ENCODE results near the gene CHMP4A. TPM values are rescaled to one million over a fixed set of nuclear protein-coding genes. Genes with fewer than 3 reads are reported as not detected.

The CHMP4A gene
- total RNA-seq, 1 experiment from 2014 or later, result 32.7 TPM

GRCh38 chr14:24176599-24176998 lies 36.7 kb downstream of the CHMP4A start:
- peaks cover 19% of the 10 kb centered on the region for H3K36me3 Mint-ChIP-seq
- CTCF ChIA-PET, result interaction anchor here (1.5 kb wide), 1 partner anchor 15 kb away, joined by 6 read pairs; the partner anchor contains the start of gene IRF9
- H3K4me3 Mint-ChIP-seq, result no peak overlapping the region
- no peak for ATAC-seq
- H3K27me3 Mint-ChIP-seq (ENCODE audit: low read depth), result no peaks in the 10 kb centered on the region; the same call in 1 of the 2 replicates
- DNase-seq (ENCODE audit: low spot score), result no peak
- TF ChIP-seq MLX (CRISPR knock-in tag; IDR thresholded peaks at IDR 0.05) (no peak), FOXK1 (CRISPR knock-in tag; IDR thresholded peaks at IDR 0.05) (no peak), ETV6 (CRISPR knock-in tag; IDR thresholded peaks at IDR 0.05) (no peak), SMAD3 (CRISPR knock-in tag; IDR thresholded peaks at IDR 0.05; ENCODE audit: borderline replicate concordance) (no peak), ZNF219 (CRISPR knock-in tag; IDR thresholded peaks at IDR 0.05; ENCODE audit: borderline replicate concordance) (no peak), SP1 (CRISPR knock-in tag; conservative IDR thresholded peaks at IDR 0.05) (no peak), CBFB (CRISPR knock-in tag; IDR thresholded peaks at IDR 0.05; ENCODE audit: low read depth) (no peak), NR3C1 (CRISPR knock-in tag; conservative IDR thresholded peaks at IDR 0.05; ENCODE audit: low read depth) (no peak)
- TF ChIP-seq, protein P1, sequence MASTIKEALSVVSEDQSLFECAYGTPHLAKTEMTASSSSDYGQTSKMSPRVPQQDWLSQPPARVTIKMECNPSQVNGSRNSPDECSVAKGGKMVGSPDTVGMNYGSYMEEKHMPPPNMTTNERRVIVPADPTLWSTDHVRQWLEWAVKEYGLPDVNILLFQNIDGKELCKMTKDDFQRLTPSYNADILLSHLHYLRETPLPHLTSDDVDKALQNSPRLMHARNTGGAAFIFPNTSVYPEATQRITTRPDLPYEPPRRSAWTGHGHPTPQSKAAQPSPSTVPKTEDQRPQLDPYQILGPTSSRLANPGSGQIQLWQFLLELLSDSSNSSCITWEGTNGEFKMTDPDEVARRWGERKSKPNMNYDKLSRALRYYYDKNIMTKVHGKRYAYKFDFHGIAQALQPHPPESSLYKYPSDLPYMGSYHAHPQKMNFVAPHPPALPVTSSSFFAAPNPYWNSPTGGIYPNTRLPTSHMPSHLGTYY (CRISPR knock-in tag; IDR thresholded peaks at IDR 0.05), result no peak
- peaks cover 9% of the 10 kb centered on the region for H3K4me1 Mint-ChIP-seq
- no peaks in the 10 kb centered on the region for H3K9me3 Mint-ChIP-seq
- POLR2A ChIA-PET, result no interaction called here
- H3K27ac Mint-ChIP-seq, result no peak overlapping the region

- no peak overlapping the region for H3K27ac Mint-ChIP-seq
- TF ChIP-seq SMAD3 (CRISPR knock-in tag; IDR thresholded peaks at IDR 0.05; ENCODE audit: borderline replicate concordance) (no peak), SMAD4 (CRISPR knock-in tag; IDR thresholded peaks at IDR 0.05) (no peak)
- TF ChIP-seq, protein P1 (CRISPR knock-in tag; IDR thresholded peaks at IDR 0.05), result no peak
- TF ChIP-seq, protein P2, sequence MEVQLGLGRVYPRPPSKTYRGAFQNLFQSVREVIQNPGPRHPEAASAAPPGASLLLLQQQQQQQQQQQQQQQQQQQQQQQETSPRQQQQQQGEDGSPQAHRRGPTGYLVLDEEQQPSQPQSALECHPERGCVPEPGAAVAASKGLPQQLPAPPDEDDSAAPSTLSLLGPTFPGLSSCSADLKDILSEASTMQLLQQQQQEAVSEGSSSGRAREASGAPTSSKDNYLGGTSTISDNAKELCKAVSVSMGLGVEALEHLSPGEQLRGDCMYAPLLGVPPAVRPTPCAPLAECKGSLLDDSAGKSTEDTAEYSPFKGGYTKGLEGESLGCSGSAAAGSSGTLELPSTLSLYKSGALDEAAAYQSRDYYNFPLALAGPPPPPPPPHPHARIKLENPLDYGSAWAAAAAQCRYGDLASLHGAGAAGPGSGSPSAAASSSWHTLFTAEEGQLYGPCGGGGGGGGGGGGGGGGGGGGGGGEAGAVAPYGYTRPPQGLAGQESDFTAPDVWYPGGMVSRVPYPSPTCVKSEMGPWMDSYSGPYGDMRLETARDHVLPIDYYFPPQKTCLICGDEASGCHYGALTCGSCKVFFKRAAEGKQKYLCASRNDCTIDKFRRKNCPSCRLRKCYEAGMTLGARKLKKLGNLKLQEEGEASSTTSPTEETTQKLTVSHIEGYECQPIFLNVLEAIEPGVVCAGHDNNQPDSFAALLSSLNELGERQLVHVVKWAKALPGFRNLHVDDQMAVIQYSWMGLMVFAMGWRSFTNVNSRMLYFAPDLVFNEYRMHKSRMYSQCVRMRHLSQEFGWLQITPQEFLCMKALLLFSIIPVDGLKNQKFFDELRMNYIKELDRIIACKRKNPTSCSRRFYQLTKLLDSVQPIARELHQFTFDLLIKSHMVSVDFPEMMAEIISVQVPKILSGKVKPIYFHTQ (CRISPR knock-in tag; IDR thresholded peaks at IDR 0.05), result no peak
- TF ChIP-seq, protein P3, sequence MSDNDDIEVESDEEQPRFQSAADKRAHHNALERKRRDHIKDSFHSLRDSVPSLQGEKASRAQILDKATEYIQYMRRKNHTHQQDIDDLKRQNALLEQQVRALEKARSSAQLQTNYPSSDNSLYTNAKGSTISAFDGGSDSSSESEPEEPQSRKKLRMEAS (CRISPR knock-in tag; IDR thresholded peaks at IDR 0.05), result no peak
- no peak for DNase-seq (ENCODE audit: low spot score)
- no peaks in the 10 kb centered on the region for H3K9me3 Mint-ChIP-seq
- H3K36me3 Mint-ChIP-seq, result peaks cover 3% of the 10 kb centered on the region; the same call in 1 of the 2 replicates
- peaks cover 9% of the 10 kb centered on the region for H3K4me1 Mint-ChIP-seq
- ChIA-PET POLR2A (interaction anchor here (1.2 to 1.4 kb wide), 2 partner anchors 12 to 22 kb away, joined by 4 to 6 read pairs; partner anchors contain the start of genes IRF9 and TM9SF1), CTCF (interaction anchor here (0.9 to 3.1 kb wide), 3 partner anchors 12 to 115 kb away, joined by 3 to 16 read pairs (median 9); partner anchors contain the start of genes IRF9 and TM9SF1)
- H3K4me3 Mint-ChIP-seq, result peak overlapping the region; percentile 79
- ATAC-seq, result no peak
- no peaks in the 10 kb centered on the region; the same call in none of the 2 replicates for H3K27me3 Mint-ChIP-seq (ENCODE audit: low read depth)
Observed at GRCh38 chr14:24172871-24173281, 40.4 kb downstream of the CHMP4A start.

GRCh38 chr14:24172261-24172860 lies 40.9 kb downstream of the CHMP4A start:
- peak; percentile 19 for DNase-seq (ENCODE audit: low spot score)
- POLR2A ChIA-PET, result interaction anchor here (1.2 to 1.5 kb wide), 3 partner anchors 11 to 25 kb away, joined by 4 to 6 read pairs (median 4); partner anchors contain the start of genes IRF9, RNF31 and TM9SF1
- H3K4me1 Mint-ChIP-seq, result peaks cover 9% of the 10 kb centered on the region
- H3K9me3 Mint-ChIP-seq, result no peaks in the 10 kb centered on the region
- no peak for ATAC-seq
- peak overlapping the region; percentile 79 for H3K4me3 Mint-ChIP-seq
- peaks cover 3% of the 10 kb centered on the region; the same call in 1 of the 2 replicates for H3K36me3 Mint-ChIP-seq
- CTCF ChIA-PET, result interaction anchor here (0.7 to 3.1 kb wide), 6 partner anchors 11 to 114 kb away, joined by 3 to 16 read pairs (median 3); partner anchors contain the start of genes IPO4, IRF9 and TINF2
- H3K27me3 Mint-ChIP-seq (ENCODE audit: low read depth), result no peaks in the 10 kb centered on the region; the same call in none of the 2 replicates
- H3K27ac Mint-ChIP-seq, result peak overlapping the region; percentile 74
- TF ChIP-seq, protein P4, sequence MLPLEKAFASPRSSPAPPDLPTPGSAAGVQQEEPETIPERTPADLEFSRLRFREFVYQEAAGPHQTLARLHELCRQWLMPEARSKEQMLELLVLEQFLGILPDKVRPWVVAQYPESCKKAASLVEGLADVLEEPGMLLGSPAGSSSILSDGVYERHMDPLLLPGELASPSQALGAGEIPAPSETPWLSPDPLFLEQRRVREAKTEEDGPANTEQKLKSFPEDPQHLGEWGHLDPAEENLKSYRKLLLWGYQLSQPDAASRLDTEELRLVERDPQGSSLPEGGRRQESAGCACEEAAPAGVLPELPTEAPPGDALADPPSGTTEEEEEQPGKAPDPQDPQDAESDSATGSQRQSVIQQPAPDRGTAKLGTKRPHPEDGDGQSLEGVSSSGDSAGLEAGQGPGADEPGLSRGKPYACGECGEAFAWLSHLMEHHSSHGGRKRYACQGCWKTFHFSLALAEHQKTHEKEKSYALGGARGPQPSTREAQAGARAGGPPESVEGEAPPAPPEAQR (CRISPR knock-in tag; IDR thresholded peaks at IDR 0.05), result no peak
- TF ChIP-seq, protein P5, sequence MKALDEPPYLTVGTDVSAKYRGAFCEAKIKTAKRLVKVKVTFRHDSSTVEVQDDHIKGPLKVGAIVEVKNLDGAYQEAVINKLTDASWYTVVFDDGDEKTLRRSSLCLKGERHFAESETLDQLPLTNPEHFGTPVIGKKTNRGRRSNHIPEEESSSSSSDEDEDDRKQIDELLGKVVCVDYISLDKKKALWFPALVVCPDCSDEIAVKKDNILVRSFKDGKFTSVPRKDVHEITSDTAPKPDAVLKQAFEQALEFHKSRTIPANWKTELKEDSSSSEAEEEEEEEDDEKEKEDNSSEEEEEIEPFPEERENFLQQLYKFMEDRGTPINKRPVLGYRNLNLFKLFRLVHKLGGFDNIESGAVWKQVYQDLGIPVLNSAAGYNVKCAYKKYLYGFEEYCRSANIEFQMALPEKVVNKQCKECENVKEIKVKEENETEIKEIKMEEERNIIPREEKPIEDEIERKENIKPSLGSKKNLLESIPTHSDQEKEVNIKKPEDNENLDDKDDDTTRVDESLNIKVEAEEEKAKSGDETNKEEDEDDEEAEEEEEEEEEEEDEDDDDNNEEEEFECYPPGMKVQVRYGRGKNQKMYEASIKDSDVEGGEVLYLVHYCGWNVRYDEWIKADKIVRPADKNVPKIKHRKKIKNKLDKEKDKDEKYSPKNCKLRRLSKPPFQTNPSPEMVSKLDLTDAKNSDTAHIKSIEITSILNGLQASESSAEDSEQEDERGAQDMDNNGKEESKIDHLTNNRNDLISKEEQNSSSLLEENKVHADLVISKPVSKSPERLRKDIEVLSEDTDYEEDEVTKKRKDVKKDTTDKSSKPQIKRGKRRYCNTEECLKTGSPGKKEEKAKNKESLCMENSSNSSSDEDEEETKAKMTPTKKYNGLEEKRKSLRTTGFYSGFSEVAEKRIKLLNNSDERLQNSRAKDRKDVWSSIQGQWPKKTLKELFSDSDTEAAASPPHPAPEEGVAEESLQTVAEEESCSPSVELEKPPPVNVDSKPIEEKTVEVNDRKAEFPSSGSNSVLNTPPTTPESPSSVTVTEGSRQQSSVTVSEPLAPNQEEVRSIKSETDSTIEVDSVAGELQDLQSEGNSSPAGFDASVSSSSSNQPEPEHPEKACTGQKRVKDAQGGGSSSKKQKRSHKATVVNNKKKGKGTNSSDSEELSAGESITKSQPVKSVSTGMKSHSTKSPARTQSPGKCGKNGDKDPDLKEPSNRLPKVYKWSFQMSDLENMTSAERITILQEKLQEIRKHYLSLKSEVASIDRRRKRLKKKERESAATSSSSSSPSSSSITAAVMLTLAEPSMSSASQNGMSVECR (CRISPR knock-in tag; IDR thresholded peaks at IDR 0.05; ENCODE audit: borderline replicate concordance), result 0 out of 2 replicates have a peak, but pooled peaks have one; percentile 7
- peak; percentile 69 for TF ChIP-seq USF2 (CRISPR knock-in tag; IDR thresholded peaks at IDR 0.05)
- no peak for TF ChIP-seq FOXJ3 (CRISPR knock-in tag; IDR thresholded peaks at IDR 0.05; ENCODE audit: borderline replicate concordance)
